Left lung (tissue), 10 donors: ENCODE data around the gene SOS1. TPM values are rescaled to one million over a fixed set of nuclear protein-coding genes. Genes with fewer than 3 reads are reported as not detected.
A peak's percentile ranks its signal among the peaks of the same experiment; 100 is the strongest.
"Not testable (repeated sequence)": the region's sequence is repeated elsewhere in the genome, so short reads cannot be mapped to it uniquely, and the experiment has no call there.

Experiments
- ATAC-seq: fragments of 200-7000 bp; cut with Tn5 transposase; one replicate; pipeline ENCODE4 v1.9.1; 2020; ENCODE audit warnings: moderate library complexity
- DNase-seq, 4 donors: peaks; one replicate each; pipeline ENCODE4 v3.0.0-alpha.2; 2013 to 2020
- H3K27ac ChIP-seq, 2 donors: fragments of 200-600 bp; sonication (generic) in 1 of 2; one replicate each; pipeline versions ENCODE4 v1.5.0 to v1.8.0; 2020 to 2021
- H3K27me3 ChIP-seq, 2 donors: fragments of 200-600 bp; sonication (generic) in 1 of 2; one replicate each; pipeline versions ENCODE4 v1.5.0 to v1.8.0; 2020 to 2021
- H3K36me3 ChIP-seq, 2 donors: fragments of 200-600 bp; sonication (generic) in 1 of 2; one replicate each; pipeline versions ENCODE4 v1.5.0 to v1.8.0; 2020 to 2021
- H3K4me1 ChIP-seq, 2 donors: fragments of 200-600 bp; one replicate each; pipeline ENCODE4 v1.8.0; 2021
- H3K4me3 ChIP-seq, 2 donors: fragments of 200-600 bp; sonication (generic) in 1 of 2; one replicate each; pipeline versions ENCODE4 v1.5.0 to v1.8.0; 2020 to 2021; ENCODE audit warnings: mild to moderate bottlenecking in 1 of 2
- H3K9me3 ChIP-seq, 2 donors: fragments of 200-600 bp; sonication (generic) in 1 of 2; one replicate each; pipeline versions ENCODE4 v1.5.0 to v1.8.0; 2020 to 2021
- CTCF ChIP-seq, 2 donors: fragments of 200-600 bp; sonication (generic) in 1 of 2; IDR thresholded peaks; one replicate each; pipeline versions ENCODE4 v1.5.0 to v1.8.0; 2021; ENCODE audit warnings: antibody characterized with exemption in 2 of 2
- intact Hi-C, 2 donors: fragments of 100-400 bp; cut with DNase I; formaldehyde crosslinking; loops; one replicate each; pipeline versions ENCODE4 v1.11.2 to v1.14.2; 2022
- polyA plus RNA-seq, 6 donors: library from polyadenylated mRNA; unstranded; fragments of 120-200 nt; gene quantifications; one replicate each; pipeline ENCODE4 v1.2.1, GENCODE V29; 2013; ENCODE audit not compliant: insufficient read length in 6 of 6
- total RNA-seq, 2 donors: library from RNA; stranded (reverse); fragmentation: NEBNext Ultra II Directional; extraction: Animal tissue kit (Norgen Biotek cat#: 25700); gene quantifications; one replicate each; pipeline ENCODE4 v1.2.1, GENCODE V29; 2021
- donor health status: DM: no; HTN: yes; CAD: no.
- donor health status: DM: no; HTN: no; CAD: no.

The SOS1 gene
- total and polyA plus RNA-seq, 8 donors: 31.3 to 69.2 (median 60.7) TPM

GRCh38 chr2:39144416-39144815 lies 23.6 kb upstream of the SOS1 start:
- Histone ChIP-seq H3K4me3 (no peak overlapping the region), H3K9me3 (no peaks in the 10 kb centered on the region), H3K27ac (no peak overlapping the region), H3K27me3 (no peaks in the 10 kb centered on the region), H3K36me3 (no peaks in the 10 kb centered on the region), H3K4me1 (peaks cover 14 to 36% of the 10 kb centered on the region in 2 donors)
- no peak for DNase-seq
- ATAC-seq: no peak
- no peak for TF ChIP-seq CTCF (IDR thresholded peaks at IDR 0.05)
- intact Hi-C loops: no loop called here

- H3K27me3 ChIP-seq: no peaks in the 10 kb centered on the region
- no peak overlapping the region for H3K27ac ChIP-seq
- H3K4me3 ChIP-seq: no peak overlapping the region
- intact Hi-C loops: no loop called here
- H3K9me3 ChIP-seq: no peaks in the 10 kb centered on the region
- ATAC-seq (no peak), DNase-seq (no peak)
- H3K4me1 ChIP-seq: peaks cover 14 to 36% of the 10 kb centered on the region in 2 donors
- TF ChIP-seq CTCF (IDR thresholded peaks at IDR 0.05): no peak
- no peaks in the 10 kb centered on the region for H3K36me3 ChIP-seq
Measured at GRCh38 chr2:39142904-39143605, 22.2 kb upstream of the SOS1 start.

GRCh38 chr2:39141334-39142271 lies 20.8 kb upstream of the SOS1 start:
- ATAC-seq: no peak
- no peak overlapping the region for H3K27ac ChIP-seq
- no peak for TF ChIP-seq CTCF (IDR thresholded peaks at IDR 0.05)
- H3K4me1 ChIP-seq: peaks cover 14 to 36% of the 10 kb centered on the region in 2 donors
- DNase-seq: no peak
- no peaks in the 10 kb centered on the region for H3K27me3 ChIP-seq
- no peaks in the 10 kb centered on the region for H3K36me3 ChIP-seq
- no peak overlapping the region for H3K4me3 ChIP-seq
- no peaks in the 10 kb centered on the region for H3K9me3 ChIP-seq
- intact Hi-C loops: no loop called here

GRCh38 chr2:39140948-39141333 lies 20.1 kb upstream of the SOS1 start:
- H3K27me3 ChIP-seq, H3K4me3 ChIP-seq, DNase-seq, intact Hi-C loops, H3K27ac ChIP-seq, H3K9me3 ChIP-seq, H3K36me3 ChIP-seq, ATAC-seq: not testable (repeated sequence)
- peaks cover 14 to 36% of the 10 kb centered on the region in 2 donors for H3K4me1 ChIP-seq

GRCh38 chr2:39140322-39140847 lies 19.5 kb upstream of the SOS1 start:
- H3K27ac ChIP-seq: no peak overlapping the region
- no peak for DNase-seq
- no peaks in the 10 kb centered on the region for H3K27me3 ChIP-seq
- intact Hi-C loops: no loop called here
- no peak overlapping the region for H3K4me3 ChIP-seq
- no peak for TF ChIP-seq CTCF (IDR thresholded peaks at IDR 0.05)
- peak; percentile 41 for ATAC-seq
- H3K4me1 ChIP-seq: peaks cover 14 to 36% of the 10 kb centered on the region in 2 donors
- H3K36me3 ChIP-seq: no peaks in the 10 kb centered on the region
- no peaks in the 10 kb centered on the region for H3K9me3 ChIP-seq
